Measurements from ENCODE around the gene ZNF783. TPM values are rescaled to one million over a fixed set of nuclear protein-coding genes. Genes with fewer than 3 reads are reported as not detected.
"Not testable (repeated sequence)": the region's sequence is repeated elsewhere in the genome, so short reads cannot be mapped to it uniquely, and the experiment has no call there.

The ZNF783 gene
- total RNA-seq, 1 donor from 2014 or later, result 10.4 TPM

- H3K27me3 ChIP-seq (ENCODE audit: control insufficient read depth, insufficient read depth, low read length), result peaks cover 3% of the 10 kb centered on the region
- TF ChIP-seq CTCF (IDR thresholded peaks at IDR 0.05; ENCODE audit: insufficient read depth, low read length, poor library complexity, severe bottlenecking), result no peak
- no peaks in the 10 kb centered on the region for H3K36me3 ChIP-seq (ENCODE audit: control insufficient read depth, insufficient read depth, low read length)
- no peak overlapping the region for H3K4me3 ChIP-seq (ENCODE audit: low read depth, low read length)
- DNase-seq (ENCODE audit: low read depth), result no peak
Observed at GRCh38 chr7:149317986-149318672, 56.1 kb downstream of the ZNF783 start.

- no peak overlapping the region for H3K4me3 ChIP-seq (ENCODE audit: low read depth, low read length)
- DNase-seq (ENCODE audit: low read depth), result no peak
- no peak for TF ChIP-seq CTCF (IDR thresholded peaks at IDR 0.05; ENCODE audit: insufficient read depth, low read length, poor library complexity, severe bottlenecking)
- no peaks in the 10 kb centered on the region for H3K36me3 ChIP-seq (ENCODE audit: control insufficient read depth, insufficient read depth, low read length)
- H3K27me3 ChIP-seq (ENCODE audit: control insufficient read depth, insufficient read depth, low read length), result peaks cover 3% of the 10 kb centered on the region
Observed at GRCh38 chr7:149319376-149319775, 57.4 kb downstream of the ZNF783 start.

GRCh38 chr7:149320313-149321124 is 58.5 kb downstream of the ZNF783 start:
- Histone ChIP-seq H3K36me3 (ENCODE audit: control insufficient read depth, insufficient read depth, low read length) (no peaks in the 10 kb centered on the region), H3K4me3 (ENCODE audit: low read depth, low read length) (no peak overlapping the region)

GRCh38 chr7:149321125-149321905 is 59.3 kb downstream of the ZNF783 start:
- not testable (repeated sequence) for DNase-seq (ENCODE audit: low read depth); H3K4me3 ChIP-seq (ENCODE audit: low read depth, low read length); H3K27me3 ChIP-seq (ENCODE audit: control insufficient read depth, insufficient read depth, low read length); H3K36me3 ChIP-seq (ENCODE audit: control insufficient read depth, insufficient read depth, low read length)

More at GRCh38 chr7:149320313-149321124, 58.5 kb downstream of the ZNF783 start:
- no peak for DNase-seq (ENCODE audit: low read depth)
- no peak for TF ChIP-seq CTCF (IDR thresholded peaks at IDR 0.05; ENCODE audit: insufficient read depth, low read length, poor library complexity, severe bottlenecking)
- H3K27me3 ChIP-seq (ENCODE audit: control insufficient read depth, insufficient read depth, low read length), result peaks cover 3% of the 10 kb centered on the region

GRCh38 chr7:149321978-149322541 is 60.1 kb downstream of the ZNF783 start:
- Histone ChIP-seq H3K36me3 (ENCODE audit: control insufficient read depth, insufficient read depth, low read length) (no peaks in the 10 kb centered on the region), H3K27me3 (ENCODE audit: control insufficient read depth, insufficient read depth, low read length) (peaks cover 3% of the 10 kb centered on the region), H3K4me3 (ENCODE audit: low read depth, low read length) (no peak overlapping the region)
- no peak for DNase-seq (ENCODE audit: low read depth)
- TF ChIP-seq CTCF (IDR thresholded peaks at IDR 0.05; ENCODE audit: insufficient read depth, low read length, poor library complexity, severe bottlenecking), result no peak

GRCh38 chr7:149322737-149323136 is 60.7 kb downstream of the ZNF783 start:
- no peaks in the 10 kb centered on the region for H3K36me3 ChIP-seq (ENCODE audit: control insufficient read depth, insufficient read depth, low read length)
- no peak overlapping the region for H3K4me3 ChIP-seq (ENCODE audit: low read depth, low read length)
- DNase-seq (ENCODE audit: low read depth), result no peak
- TF ChIP-seq CTCF (IDR thresholded peaks at IDR 0.05; ENCODE audit: insufficient read depth, low read length, poor library complexity, severe bottlenecking), result no peak
- peaks cover 3% of the 10 kb centered on the region for H3K27me3 ChIP-seq (ENCODE audit: control insufficient read depth, insufficient read depth, low read length)
